HEK293T (cell line): ENCODE data around the gene ZNF280A.

Experiments used
- FOXA1 ChIP-seq: fragments of 450-650 bp; IDR thresholded peaks from 2 replicates; pipeline ENCODE4 v1.6.1; 2016; ENCODE audit warnings: mild to moderate bottlenecking
- L3MBTL2 ChIP-seq: fragments of 450-650 bp; conservative IDR thresholded peaks from 2 replicates; pipeline ENCODE4 v1.6.1; 2016; ENCODE audit warnings: mild to moderate bottlenecking
- PKNOX1 ChIP-seq: fragments of 450-650 bp; IDR thresholded peaks from 2 replicates; pipeline ENCODE4 v1.6.1; 2016
- SP1 ChIP-seq: fragments of 450-650 bp; IDR thresholded peaks from 2 replicates; pipeline ENCODE4 v1.6.1; 2017
- TARDBP ChIP-seq: fragments of 450-650 bp; IDR thresholded peaks from 2 replicates; pipeline ENCODE4 v1.6.1; 2016

DNA sequence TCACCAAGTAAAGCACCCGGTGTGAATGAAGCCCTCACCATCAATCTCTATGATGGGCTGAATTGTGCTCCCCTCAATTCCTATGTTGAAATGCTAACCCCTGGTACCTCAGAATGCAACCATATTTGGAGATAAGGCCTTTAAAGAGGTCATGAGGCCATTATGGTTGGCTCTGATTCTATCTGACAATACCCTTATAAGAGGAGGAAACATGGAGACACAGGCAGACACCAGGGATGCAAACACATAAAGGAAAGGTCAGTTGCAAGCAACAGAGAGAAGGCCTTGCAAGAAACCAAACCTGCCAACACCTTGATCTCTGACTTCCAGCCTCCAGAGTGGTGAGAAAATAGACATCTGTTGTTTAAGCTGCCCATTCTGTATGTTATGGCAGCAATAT is 13.3 kb upstream of the ZNF280A start:
- TF ChIP-seq FOXA1 (no peak), TARDBP (no peak), L3MBTL2 (no peak), PKNOX1 (no peak), SP1 (no peak)
